Measurements from ENCODE around the gene CTU2. TPM values are rescaled to one million over a fixed set of nuclear protein-coding genes. Genes with fewer than 3 reads are reported as not detected.

CTU2 gene
- total RNA-seq, 1 experiment from 2014 or later, result 24.8 TPM

GRCh38 chr16:88697116-88697830 is 9.0 kb upstream of the CTU2 start:
- DNase-seq (ENCODE audit: low read depth, low spot score), result no peak
- Histone ChIP-seq H3K4me1 (ENCODE audit: control insufficient read depth, insufficient read depth, low read length) (no peaks in the 10 kb centered on the region), H3K27me3 (ENCODE audit: control insufficient read depth, insufficient read depth, low read length) (no peaks in the 10 kb centered on the region), H3K4me3 (ENCODE audit: low read depth in 2 of 2, low read length in 2 of 2) (no peak overlapping the region), H3K27ac (ENCODE audit: low read length) (no peak overlapping the region), H3K9me3 (ENCODE audit: control insufficient read depth, insufficient read depth, low read depth, low read length) (no peaks in the 10 kb centered on the region), H3K36me3 (ENCODE audit: control insufficient read depth, insufficient read depth, low read length) (no peaks in the 10 kb centered on the region)
- no TSS peak for BruUV-seq (replicated peaks)
- intact Hi-C loops (cut with micrococcal nuclease; ENCODE audit: unreplicated experiment) (no loop called here), in situ Hi-C loops (cut with HindIII; ENCODE audit: low pct_unique_long_range_greater_than_20kb, low sequenced_read_pairs) (no loop called here)
- no peak for ATAC-seq
- POLR2A ChIA-PET, result no interaction called here
- CTCF ChIA-PET, result no interaction called here
- no peak for TF ChIP-seq TCF7L2 (IDR thresholded peaks at IDR 0.05; ENCODE audit: low read depth, low read length)
- TF ChIP-seq POLR2AphosphoS5 (IDR thresholded peaks at IDR 0.05; ENCODE audit: low read depth, low read length), result no peak
- TF ChIP-seq SIN3A (IDR thresholded peaks at IDR 0.05; ENCODE audit: borderline replicate concordance, insufficient read depth, low read depth, low read length), result no peak
- no peak for TF ChIP-seq REST (IDR thresholded peaks at IDR 0.05; ENCODE audit: insufficient read depth in 1 of 2, low read depth in 2 of 2, low read length in 1 of 2)
- TF ChIP-seq CTCF (IDR thresholded peaks at IDR 0.05), result no peak

- no peaks in the 10 kb centered on the region for H3K4me1 ChIP-seq (ENCODE audit: control insufficient read depth, insufficient read depth, low read length)
- no peaks in the 10 kb centered on the region for H3K9me3 ChIP-seq (ENCODE audit: control insufficient read depth, insufficient read depth, low read depth, low read length)
- in situ Hi-C loops (cut with HindIII; ENCODE audit: low pct_unique_long_range_greater_than_20kb, low sequenced_read_pairs), result no loop called here
- H3K27me3 ChIP-seq (ENCODE audit: control insufficient read depth, insufficient read depth, low read length), result no peaks in the 10 kb centered on the region
- POLR2A ChIA-PET, result no interaction called here
- intact Hi-C loops (cut with micrococcal nuclease; ENCODE audit: unreplicated experiment), result no loop called here
- CTCF ChIA-PET, result no interaction called here
- no peaks in the 10 kb centered on the region for H3K36me3 ChIP-seq (ENCODE audit: control insufficient read depth, insufficient read depth, low read length)
- no peak overlapping the region for H3K27ac ChIP-seq (ENCODE audit: low read length)
- no peak for TF ChIP-seq REST (IDR thresholded peaks at IDR 0.05; ENCODE audit: insufficient read depth in 1 of 2, low read depth in 2 of 2, low read length in 1 of 2)
- TF ChIP-seq CTCF (IDR thresholded peaks at IDR 0.05), result no peak; the same call in 1 of the 2 replicates
- no peak for TF ChIP-seq SIN3A (IDR thresholded peaks at IDR 0.05; ENCODE audit: borderline replicate concordance, insufficient read depth, low read depth, low read length)
- no peak for TF ChIP-seq POLR2AphosphoS5 (IDR thresholded peaks at IDR 0.05; ENCODE audit: low read depth, low read length)
- no peak for TF ChIP-seq TCF7L2 (IDR thresholded peaks at IDR 0.05; ENCODE audit: low read depth, low read length)
- no peak; the same call in 1 of the 2 replicates for ATAC-seq
- BruUV-seq (replicated peaks), result no TSS peak
- no peak for DNase-seq (ENCODE audit: low read depth, low spot score)
- H3K4me3 ChIP-seq (ENCODE audit: low read depth in 2 of 2, low read length in 2 of 2), result no peak overlapping the region
Observed at GRCh38 chr16:88697831-88698615, 8.3 kb upstream of the CTU2 start.
